Measurements from ENCODE around the gene TAF10. TPM values are rescaled to one million over a fixed set of nuclear protein-coding genes. Genes with fewer than 3 reads are reported as not detected.

TAF10 gene
- total and polyA plus RNA-seq, 4 experiments from 2014 or later, result 116 to 367 (median 145) TPM

DNA sequence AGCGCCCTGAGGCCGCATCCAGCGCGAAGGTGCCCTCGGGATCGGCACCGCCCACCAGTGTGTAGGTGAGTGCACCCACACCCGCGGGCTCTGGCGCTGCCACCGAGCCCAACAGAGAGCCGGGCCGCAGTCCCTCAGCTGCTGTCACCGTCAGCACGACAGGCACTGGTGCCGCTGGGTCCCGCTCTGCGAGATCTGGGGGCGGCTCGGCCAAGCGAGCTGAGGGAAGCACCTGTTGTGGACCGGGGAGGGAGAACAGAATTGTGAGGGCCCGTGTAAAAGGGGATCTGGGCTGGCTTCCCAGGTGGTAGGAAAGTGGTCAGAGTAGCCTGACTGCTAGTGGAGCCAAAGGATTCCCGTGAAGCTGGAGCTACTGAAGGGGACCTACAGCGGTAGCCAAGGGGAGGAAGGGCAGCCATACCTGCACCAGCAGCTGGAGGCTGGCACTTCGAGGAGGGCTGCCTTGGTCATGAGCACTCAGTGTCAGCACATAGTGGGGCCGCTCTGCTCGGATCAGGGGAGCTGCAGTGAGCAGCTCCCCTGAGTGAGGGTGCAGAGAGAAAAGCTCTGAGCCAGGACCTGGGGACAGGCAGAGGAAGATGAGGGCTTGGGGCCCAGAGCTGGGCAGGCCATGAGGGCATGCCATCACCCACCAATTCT lies 18.7 kb upstream of the TAF10 start:
- Histone ChIP-seq H3K4me3 (ENCODE audit: low read length in 2 of 2) (no peak overlapping the region), H3K9me3 (ENCODE audit: control insufficient read depth in 1 of 2, low read length in 2 of 2) (no peaks in the 10 kb centered on the region), H3K27me3 (ENCODE audit: insufficient read depth, low read length) (no peaks in the 10 kb centered on the region), H3K4me1 (ENCODE audit: insufficient read depth, low read length) (peaks cover 15% of the 10 kb centered on the region), H3K36me3 (ENCODE audit: insufficient read depth, low read length) (no peaks in the 10 kb centered on the region), H3K27ac (ENCODE audit: low read depth, low read length) (no peak overlapping the region)
- Mint-ChIP-seq H3K4me3 (no peak overlapping the region), H3K27ac (no peak overlapping the region), H3K4me1 (peaks cover 8 to 19% (median 13%) of the 10 kb centered on the region in 4 donors), H3K36me3 (peaks cover 0 to 8% of the 10 kb centered on the region in 2 donors), H3K9me3 (no peaks in the 10 kb centered on the region), H3K27me3 (no peaks in the 10 kb centered on the region)
- ChIA-PET CTCF (ENCODE audit: partially characterized antibody) (interaction anchor here (1.1 to 1.2 kb wide), 2 partner anchors 10 to 52 kb away, joined by 4 read pairs; partner anchors contain the start of gene MRPL17), POLR2A (ENCODE audit: partially characterized antibody) (interaction anchor here (0.8 to 2.3 kb wide), 4 partner anchors 12 to 36 kb away, joined by 4 to 13 read pairs (median 7); partner anchors contain the start of genes TAF10 and TPP1)
- intact Hi-C loops (cut with micrococcal nuclease), result no loop called here
- no peak for DNase-seq

DNA sequence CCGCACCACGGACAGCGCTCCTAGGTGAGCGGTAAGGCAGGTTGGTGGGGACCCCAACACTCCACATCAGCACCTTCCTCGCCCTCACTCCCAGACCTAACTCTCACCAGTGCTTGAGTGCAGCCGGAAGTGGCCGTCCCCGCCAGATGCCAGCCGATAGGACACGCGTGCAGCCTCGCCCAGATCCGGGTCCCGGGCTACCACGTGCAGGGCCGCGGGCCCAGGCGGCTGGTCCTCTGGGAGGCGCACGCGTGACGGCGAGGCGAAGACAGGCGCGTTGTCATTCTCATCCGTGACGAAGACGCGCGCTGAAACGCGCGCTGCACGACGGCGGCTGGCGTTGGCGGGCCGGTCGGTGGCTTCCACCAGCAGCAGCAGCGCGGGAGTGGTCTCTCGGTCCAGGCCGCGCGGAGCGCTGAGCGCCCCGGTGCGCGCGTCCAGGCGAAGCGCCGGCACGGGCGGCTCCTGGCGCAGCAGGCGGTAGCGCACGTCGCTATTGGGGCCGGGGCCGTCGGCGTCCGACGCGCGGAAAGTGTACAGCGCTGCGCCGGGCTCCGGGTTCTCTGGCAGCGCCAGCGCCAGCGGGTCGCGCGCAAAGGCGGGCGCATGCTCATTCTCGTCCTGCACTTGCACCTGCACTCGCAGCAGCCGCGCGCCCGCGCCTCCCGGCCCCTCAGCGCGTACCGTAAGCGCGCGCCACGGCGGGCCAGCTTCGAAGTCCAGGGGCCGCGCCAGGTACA lies 18.0 kb upstream of the TAF10 start:
- Histone ChIP-seq H3K36me3 (ENCODE audit: insufficient read depth, low read length) (no peaks in the 10 kb centered on the region), H3K4me1 (ENCODE audit: insufficient read depth, low read length) (peaks cover 15% of the 10 kb centered on the region), H3K27me3 (ENCODE audit: insufficient read depth, low read length) (no peaks in the 10 kb centered on the region), H3K9me3 (ENCODE audit: control insufficient read depth in 1 of 2, low read length in 2 of 2) (no peaks in the 10 kb centered on the region), H3K4me3 (ENCODE audit: low read length in 2 of 2) (no peak overlapping the region), H3K27ac (ENCODE audit: low read depth, low read length) (no peak overlapping the region)
- intact Hi-C loops (cut with micrococcal nuclease), result no loop called here
- Mint-ChIP-seq H3K4me1 (peaks cover 8 to 19% (median 13%) of the 10 kb centered on the region in 4 donors), H3K4me3 (no peak overlapping the region), H3K27ac (no peak overlapping the region), H3K9me3 (no peaks in the 10 kb centered on the region), H3K27me3 (no peaks in the 10 kb centered on the region), H3K36me3 (peaks cover 0 to 8% of the 10 kb centered on the region in 2 donors)
- ChIA-PET CTCF (ENCODE audit: partially characterized antibody) (interaction anchor here (1.2 kb wide), 1 partner anchor 9 kb away, joined by 4 read pairs; no protein-coding TSS in a partner anchor), POLR2A (ENCODE audit: partially characterized antibody) (interaction anchor here (0.7 to 3.6 kb wide), 5 partner anchors 11 to 53 kb away, joined by 3 to 27 read pairs (median 9); partner anchors contain the start of genes MRPL17, TAF10 and TPP1)
- no peak for DNase-seq

DNA sequence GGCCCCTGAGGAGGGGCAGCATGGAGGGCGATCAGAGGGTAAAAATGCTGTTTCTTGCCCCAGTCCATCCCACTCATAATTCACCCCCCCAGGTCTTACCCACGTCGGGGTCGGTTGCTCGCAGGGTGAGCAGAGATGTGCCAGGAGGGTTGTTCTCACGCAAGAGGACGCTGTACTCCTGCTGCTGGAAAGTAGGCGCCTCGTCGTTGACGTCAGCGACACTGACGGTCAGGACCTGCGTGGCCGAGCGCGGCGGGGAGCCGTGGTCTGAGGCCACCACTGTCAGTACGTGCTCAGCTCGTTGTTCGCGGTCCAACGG lies 17.5 kb upstream of the TAF10 start:
- H3K4me3 Mint-ChIP-seq, result no peak overlapping the region
- intact Hi-C loops (cut with micrococcal nuclease), result no loop called here
- H3K27me3 ChIP-seq (ENCODE audit: insufficient read depth, low read length), result no peaks in the 10 kb centered on the region
- ChIA-PET CTCF (ENCODE audit: partially characterized antibody) (no interaction called here), POLR2A (ENCODE audit: partially characterized antibody) (interaction anchor here (0.7 to 3.6 kb wide), 4 partner anchors 11 to 54 kb away, joined by 3 to 27 read pairs (median 8); partner anchors contain the start of genes MRPL17, TAF10 and TPP1)
- peaks cover 8 to 19% (median 13%) of the 10 kb centered on the region in 4 donors for H3K4me1 Mint-ChIP-seq
- H3K4me1 ChIP-seq (ENCODE audit: insufficient read depth, low read length), result peaks cover 15% of the 10 kb centered on the region
- no peaks in the 10 kb centered on the region for H3K9me3 Mint-ChIP-seq
- no peak for DNase-seq
- H3K36me3 Mint-ChIP-seq, result peaks cover 0 to 9% of the 10 kb centered on the region in 2 donors
- H3K27ac ChIP-seq (ENCODE audit: low read depth, low read length), result no peak overlapping the region
- H3K4me3 ChIP-seq (ENCODE audit: low read length in 2 of 2), result no peak overlapping the region
- no peak overlapping the region for H3K27ac Mint-ChIP-seq
- H3K36me3 ChIP-seq (ENCODE audit: insufficient read depth, low read length), result no peaks in the 10 kb centered on the region
- no peaks in the 10 kb centered on the region for H3K9me3 ChIP-seq (ENCODE audit: control insufficient read depth in 1 of 2, low read length in 2 of 2)
- no peaks in the 10 kb centered on the region for H3K27me3 Mint-ChIP-seq

DNA sequence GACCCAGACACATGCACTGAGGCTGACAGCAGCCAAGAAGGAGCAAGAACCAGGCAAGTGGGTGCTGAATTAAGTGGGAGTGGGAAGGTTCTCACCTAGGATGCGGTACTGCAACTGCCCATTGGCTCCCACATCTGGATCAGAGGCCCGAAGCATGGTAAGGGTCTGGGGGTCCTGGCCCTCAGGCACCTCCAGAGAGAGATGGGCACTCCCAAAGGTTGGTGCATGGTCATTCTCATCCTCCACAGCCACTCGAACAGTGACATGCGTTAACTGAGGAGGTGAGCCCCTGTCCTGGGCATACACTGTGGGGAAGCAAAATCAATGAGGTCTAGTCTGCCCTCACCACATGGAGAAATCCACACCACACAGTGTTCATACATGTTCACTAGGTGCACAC lies 16.5 kb upstream of the TAF10 start:
- peaks cover 15% of the 10 kb centered on the region for H3K4me1 ChIP-seq (ENCODE audit: insufficient read depth, low read length)
- H3K27ac ChIP-seq (ENCODE audit: low read depth, low read length), result no peak overlapping the region
- CTCF ChIA-PET (ENCODE audit: partially characterized antibody), result interaction anchor here (1.4 kb wide), 1 partner anchor 12 kb away, joined by 3 read pairs; no protein-coding TSS in a partner anchor
- no peaks in the 10 kb centered on the region for H3K27me3 Mint-ChIP-seq
- H3K27ac Mint-ChIP-seq, result peak overlapping the region in 1 of 7 donors; percentile 48
- peaks cover 0 to 13% of the 10 kb centered on the region in 2 donors for H3K36me3 Mint-ChIP-seq
- POLR2A ChIA-PET (ENCODE audit: partially characterized antibody), result interaction anchor here (0.8 to 3.6 kb wide), 3 partner anchors 10 to 24 kb away, joined by 3 to 27 read pairs (median 14); partner anchors contain the start of genes TAF10 and TPP1
- no peaks in the 10 kb centered on the region for H3K27me3 ChIP-seq (ENCODE audit: insufficient read depth, low read length)
- H3K4me3 ChIP-seq (ENCODE audit: low read length in 2 of 2), result no peak overlapping the region
- H3K4me1 Mint-ChIP-seq, result peaks cover 8 to 19% (median 13%) of the 10 kb centered on the region in 4 donors
- no peaks in the 10 kb centered on the region for H3K9me3 ChIP-seq (ENCODE audit: control insufficient read depth in 1 of 2, low read length in 2 of 2)
- DNase-seq, result no peak
- intact Hi-C loops (cut with micrococcal nuclease), result no loop called here
- no peaks in the 10 kb centered on the region for H3K9me3 Mint-ChIP-seq
- peak overlapping the region in 1 of 8 donors; percentile 15 for H3K4me3 Mint-ChIP-seq
- no peaks in the 10 kb centered on the region for H3K36me3 ChIP-seq (ENCODE audit: insufficient read depth, low read length)

DNA sequence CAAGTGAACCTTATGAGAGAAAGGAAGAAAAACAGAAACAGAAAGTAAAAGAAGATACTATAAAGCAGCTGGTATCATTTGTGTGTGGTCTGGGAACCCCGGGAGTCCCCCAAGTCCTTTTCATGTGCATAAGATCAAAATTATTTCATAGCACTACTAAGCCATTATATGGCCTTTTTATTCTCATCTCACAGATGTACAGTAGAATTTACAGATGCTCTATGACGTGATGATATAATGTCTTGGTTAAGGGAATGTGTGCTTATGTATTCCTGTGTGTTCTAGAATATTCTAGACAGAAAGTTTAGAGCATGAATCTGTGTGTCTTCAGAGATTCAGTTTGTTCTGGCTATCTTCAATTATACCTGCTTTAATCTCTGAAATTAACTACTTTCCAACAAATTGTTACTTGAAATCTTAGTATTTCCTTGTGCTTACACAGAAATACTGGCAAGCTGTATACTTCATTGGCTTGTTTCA lies 15.8 kb upstream of the TAF10 start:
- DNase-seq, result peak in 3 of 5 donors; percentile 25 to 33 (median 26)
- Histone ChIP-seq H3K4me1 (ENCODE audit: insufficient read depth, low read length) (peaks cover 15% of the 10 kb centered on the region), H3K36me3 (ENCODE audit: insufficient read depth, low read length) (no peaks in the 10 kb centered on the region), H3K27ac (ENCODE audit: low read depth, low read length) (peak overlapping the region; percentile 3), H3K27me3 (ENCODE audit: insufficient read depth, low read length) (no peaks in the 10 kb centered on the region), H3K4me3 (ENCODE audit: low read length in 2 of 2) (no peak overlapping the region), H3K9me3 (ENCODE audit: control insufficient read depth in 1 of 2, low read length in 2 of 2) (no peaks in the 10 kb centered on the region)
- H3K4me1 Mint-ChIP-seq, result peaks cover 8 to 19% (median 13%) of the 10 kb centered on the region in 4 donors
- peak overlapping the region; percentile 18 to 95 (median 48) for H3K27ac Mint-ChIP-seq
- H3K4me3 Mint-ChIP-seq, result peak overlapping the region; percentile 10 to 75 (median 52)
- POLR2A ChIA-PET (ENCODE audit: partially characterized antibody), result interaction anchor here (1.1 to 3.6 kb wide), 4 partner anchors 9 to 25 kb away, joined by 3 to 27 read pairs (median 10); partner anchors contain the start of genes TAF10 and TPP1
- H3K9me3 Mint-ChIP-seq, result no peaks in the 10 kb centered on the region
- H3K36me3 Mint-ChIP-seq, result peaks cover 0 to 13% of the 10 kb centered on the region in 2 donors
- no peaks in the 10 kb centered on the region for H3K27me3 Mint-ChIP-seq
- intact Hi-C loops (cut with micrococcal nuclease), result no loop called here
- CTCF ChIA-PET (ENCODE audit: partially characterized antibody), result interaction anchor here (1.2 to 1.4 kb wide), 3 partner anchors 10 to 23 kb away, joined by 3 to 6 read pairs (median 3); no protein-coding TSS in a partner anchor

DNA sequence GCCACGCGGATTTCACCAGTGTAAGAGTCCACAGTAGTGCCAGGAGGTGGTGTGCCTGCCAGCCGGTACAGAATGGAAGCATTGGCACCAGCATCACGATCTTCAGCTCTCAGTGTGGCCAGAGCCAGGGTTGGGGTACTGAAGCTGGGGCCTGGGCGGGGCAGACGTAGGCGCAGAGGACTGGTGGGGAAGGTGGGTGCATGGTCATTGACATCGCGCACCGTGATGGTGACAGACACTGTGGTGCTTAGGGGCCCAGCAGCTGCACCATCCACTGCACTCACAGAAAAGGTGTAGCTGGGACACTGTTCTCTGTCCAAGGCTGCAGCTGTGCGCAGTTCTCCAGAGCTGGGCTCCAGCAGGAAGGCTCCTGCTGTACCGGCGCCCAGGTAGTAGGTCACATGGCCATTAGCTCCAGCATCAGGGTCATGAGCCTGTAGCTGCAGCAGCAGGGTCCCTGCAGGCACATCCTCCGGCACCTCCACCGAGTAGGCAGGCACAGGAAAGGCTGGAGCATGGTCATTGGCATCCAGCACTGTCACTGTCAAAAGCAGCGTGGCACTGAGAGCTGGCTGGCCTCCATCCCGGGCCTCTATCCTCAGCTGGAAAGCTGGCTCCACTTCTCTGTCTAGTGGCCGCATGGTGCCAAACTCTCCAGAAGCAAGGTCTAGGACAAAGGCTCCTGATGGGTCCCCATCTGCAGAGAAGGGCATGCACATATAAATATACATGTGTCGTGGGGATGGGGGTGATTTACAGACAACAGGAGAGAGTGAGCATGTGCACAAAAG lies 15.2 kb upstream of the TAF10 start:
- Histone ChIP-seq H3K36me3 (ENCODE audit: insufficient read depth, low read length) (no peaks in the 10 kb centered on the region), H3K27ac (ENCODE audit: low read depth, low read length) (no peak overlapping the region), H3K4me1 (ENCODE audit: insufficient read depth, low read length) (peaks cover 15% of the 10 kb centered on the region), H3K4me3 (ENCODE audit: low read length in 2 of 2) (no peak overlapping the region), H3K27me3 (ENCODE audit: insufficient read depth, low read length) (no peaks in the 10 kb centered on the region), H3K9me3 (ENCODE audit: control insufficient read depth in 1 of 2, low read length in 2 of 2) (no peaks in the 10 kb centered on the region)
- no peak for DNase-seq
- Mint-ChIP-seq H3K4me1 (peaks cover 8 to 19% (median 13%) of the 10 kb centered on the region in 4 donors), H3K9me3 (no peaks in the 10 kb centered on the region), H3K4me3 (peak overlapping the region; percentile 10 to 75 (median 52)), H3K27ac (peak overlapping the region; percentile 14 to 95 (median 39)), H3K36me3 (peaks cover 0 to 13% of the 10 kb centered on the region in 2 donors), H3K27me3 (no peaks in the 10 kb centered on the region)
- ChIA-PET CTCF (ENCODE audit: partially characterized antibody) (interaction anchor here (1.2 to 1.4 kb wide), 3 partner anchors 9 to 23 kb away, joined by 3 to 6 read pairs (median 3); no protein-coding TSS in a partner anchor), POLR2A (ENCODE audit: partially characterized antibody) (interaction anchor here (1.1 to 3.6 kb wide), 4 partner anchors 9 to 24 kb away, joined by 3 to 27 read pairs (median 10); partner anchors contain the start of genes TAF10 and TPP1)
- intact Hi-C loops (cut with micrococcal nuclease), result no loop called here
